Measurements from ENCODE around the gene SPTBN1.

SPTBN1 gene

DNA sequence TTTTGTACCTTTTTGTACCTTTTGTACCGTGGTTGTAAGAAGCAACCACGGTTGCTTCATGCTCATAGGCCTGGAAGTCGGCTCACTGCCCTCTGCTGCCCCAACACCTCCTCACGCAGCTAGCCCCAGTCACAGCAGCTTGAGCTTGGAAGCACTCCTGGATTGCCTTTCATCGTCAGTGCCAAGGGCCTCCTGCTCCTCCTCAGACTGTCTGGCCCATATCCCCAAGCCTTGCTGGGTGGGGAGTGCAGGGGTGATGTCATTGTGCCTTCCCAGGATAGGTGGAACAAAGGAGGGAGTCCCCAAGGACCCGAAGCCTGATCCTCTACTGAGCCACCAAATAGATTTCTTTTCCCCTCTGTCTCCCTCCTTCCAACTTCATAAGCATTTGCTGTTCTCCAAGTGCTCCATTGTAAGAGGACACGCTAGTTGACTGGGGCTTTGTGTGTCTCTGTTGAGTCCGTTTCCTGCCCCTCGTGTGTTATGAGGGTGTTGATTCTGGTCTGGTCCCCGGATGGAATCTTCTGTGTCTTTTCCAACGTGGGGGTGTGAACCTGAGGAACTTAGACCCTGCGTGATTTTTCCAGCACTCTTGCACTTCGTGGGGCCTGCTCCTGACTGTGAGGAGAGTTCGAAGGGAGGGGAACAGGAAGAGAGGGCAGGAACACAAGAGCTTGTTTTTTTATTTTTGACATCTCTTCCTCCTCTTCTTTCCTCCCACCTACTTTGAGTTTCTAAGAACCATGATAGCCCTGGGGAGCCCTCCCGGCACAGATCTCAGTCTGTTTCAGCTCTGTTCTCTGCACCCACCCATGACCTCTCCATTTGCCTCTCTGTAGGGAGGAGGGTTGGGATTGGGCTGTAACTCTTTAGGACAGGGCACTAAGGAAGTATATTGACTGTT, 140.1 kb downstream of the SPTBN1 start:
- DNase-seq, result peak; percentile 14

DNA sequence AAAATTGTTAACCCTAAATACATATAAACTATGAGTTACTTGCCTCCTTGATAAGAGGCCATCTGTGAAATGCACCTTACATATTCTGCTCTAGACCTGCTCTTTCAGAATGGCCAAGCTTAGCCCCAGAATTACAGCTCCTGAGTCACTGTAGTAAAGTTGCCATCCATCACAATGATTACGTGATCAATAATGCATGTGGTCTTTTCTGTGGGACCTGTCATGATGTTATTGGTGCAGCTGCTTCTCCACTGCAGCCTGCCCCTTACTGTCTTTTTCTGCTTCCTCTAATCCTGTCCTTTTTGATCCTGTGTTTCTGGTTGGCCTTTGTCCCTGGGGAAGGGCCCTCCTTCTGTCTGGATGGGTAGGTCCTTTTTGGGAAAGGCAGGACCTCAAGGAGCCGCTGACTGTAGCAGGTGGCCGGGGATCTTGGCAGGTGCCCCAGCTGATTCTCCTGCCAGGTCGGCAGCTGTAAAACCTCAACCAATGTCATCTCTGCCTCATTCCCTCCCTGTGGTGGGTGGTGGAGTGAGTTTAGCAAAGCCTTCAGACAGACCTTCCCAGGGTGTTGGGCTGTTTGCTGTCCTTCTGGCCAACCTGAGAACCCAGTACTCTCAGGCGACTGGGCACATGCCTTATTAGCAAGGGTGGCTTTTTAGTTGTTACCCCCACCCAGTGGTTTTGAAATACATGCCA, 141.2 kb downstream of the SPTBN1 start:
- peak; percentile 71 for DNase-seq

DNA sequence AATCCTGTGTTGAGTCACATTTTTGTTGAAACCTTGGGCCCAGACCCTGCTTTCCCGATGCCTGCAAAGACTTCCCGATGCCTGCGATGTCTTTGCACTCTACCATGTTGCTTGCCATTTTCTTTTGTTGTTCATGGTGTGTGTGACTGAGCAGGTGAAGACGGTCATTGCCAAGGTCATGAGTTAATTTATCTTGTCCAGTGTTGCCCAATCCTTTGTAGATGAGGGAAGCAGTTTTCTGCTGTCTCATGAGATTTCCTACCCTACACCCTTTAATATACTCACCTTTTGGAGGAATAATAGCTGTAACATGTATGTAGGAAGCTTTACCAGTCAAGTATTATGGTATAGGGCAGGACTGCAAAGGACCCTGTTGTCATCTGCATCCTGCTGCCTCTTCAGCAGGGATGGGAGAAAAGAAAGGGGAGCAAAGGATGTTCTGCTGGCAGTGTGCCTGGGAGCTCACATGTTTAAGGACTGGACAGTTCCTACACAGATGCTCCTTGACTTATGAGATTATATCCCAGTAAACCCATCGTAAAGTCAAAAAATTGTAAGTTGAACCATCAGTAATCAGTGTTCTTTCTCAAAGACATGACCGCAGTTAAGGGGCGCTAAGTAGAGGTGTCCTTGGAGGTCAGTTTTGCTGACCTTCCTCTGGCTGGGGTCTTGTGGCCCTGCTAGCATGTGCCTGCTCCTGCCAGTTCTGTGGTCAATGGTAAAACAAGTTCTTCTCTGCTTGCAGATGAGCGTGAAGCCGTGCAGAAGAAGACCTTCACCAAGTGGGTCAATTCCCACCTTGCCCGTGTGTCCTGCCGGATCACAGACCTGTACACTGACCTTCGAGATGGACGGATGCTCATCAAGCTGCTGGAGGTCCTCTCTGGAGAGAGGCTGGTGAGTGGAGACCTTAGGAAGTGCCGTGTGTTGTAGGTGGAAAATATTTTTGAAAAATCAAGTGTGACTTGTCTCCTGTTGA, 142.5 kb downstream of the SPTBN1 start:
- no peak for DNase-seq

DNA sequence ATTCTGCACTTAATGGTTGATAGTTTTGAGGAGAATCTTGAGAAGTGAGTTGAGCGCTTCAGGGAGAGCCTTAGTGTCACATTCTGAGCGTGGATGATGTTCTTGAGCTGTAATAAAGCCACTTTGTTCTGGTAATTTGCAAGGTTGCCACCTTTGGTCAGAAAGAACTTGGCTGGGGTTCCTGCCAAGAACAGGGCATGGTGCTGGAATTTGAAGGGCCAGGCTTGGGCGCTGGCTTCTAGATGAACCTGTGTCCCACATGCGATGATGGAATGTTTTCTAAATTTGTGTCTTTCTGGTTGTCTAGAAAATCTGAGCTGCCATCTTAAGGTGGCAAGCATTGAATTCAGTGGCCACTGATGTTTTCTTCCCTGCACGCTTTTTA, 143.2 kb downstream of the SPTBN1 start:
- no peak for DNase-seq

DNA sequence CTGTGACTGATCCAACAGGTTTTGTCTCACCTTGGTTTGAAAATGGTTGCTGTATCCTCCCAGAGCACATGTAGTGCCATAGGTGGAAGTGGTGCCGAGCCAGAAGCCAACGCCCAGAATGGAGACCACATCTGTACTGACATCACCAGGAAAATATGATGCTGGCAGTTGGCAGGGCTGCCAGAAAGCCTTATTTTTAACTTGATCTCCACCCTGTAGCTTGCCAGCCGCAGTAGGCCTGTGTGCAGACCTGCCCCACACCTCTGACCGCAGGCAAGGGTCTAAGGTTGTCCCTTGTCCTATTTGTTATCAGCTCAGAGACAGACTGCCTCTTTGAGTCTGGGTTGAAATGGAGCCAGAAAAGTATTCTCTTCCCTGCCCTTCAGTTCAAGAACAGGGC, 143.8 kb downstream of the SPTBN1 start:
- DNase-seq, result no peak

DNA sequence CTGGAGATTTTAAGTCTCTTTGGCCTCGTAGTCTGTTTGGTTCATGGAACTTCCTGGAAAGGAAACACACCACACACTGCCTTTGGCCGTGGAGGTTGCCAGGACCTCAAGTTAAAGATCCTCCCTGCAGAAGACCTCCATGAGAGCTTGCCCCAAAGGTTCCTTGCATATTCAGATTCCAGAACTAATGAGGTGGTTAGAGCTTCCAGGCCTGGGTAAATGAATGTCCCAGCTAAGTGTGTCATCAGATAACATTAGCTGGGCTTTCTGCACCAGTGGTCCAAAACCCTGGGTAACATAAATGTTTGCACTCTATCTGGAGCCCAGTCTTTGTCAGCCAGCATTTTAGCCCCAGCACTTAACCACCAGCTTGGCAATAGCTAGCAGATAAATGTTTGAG, 145.2 kb downstream of the SPTBN1 start:
- no peak for DNase-seq

DNA sequence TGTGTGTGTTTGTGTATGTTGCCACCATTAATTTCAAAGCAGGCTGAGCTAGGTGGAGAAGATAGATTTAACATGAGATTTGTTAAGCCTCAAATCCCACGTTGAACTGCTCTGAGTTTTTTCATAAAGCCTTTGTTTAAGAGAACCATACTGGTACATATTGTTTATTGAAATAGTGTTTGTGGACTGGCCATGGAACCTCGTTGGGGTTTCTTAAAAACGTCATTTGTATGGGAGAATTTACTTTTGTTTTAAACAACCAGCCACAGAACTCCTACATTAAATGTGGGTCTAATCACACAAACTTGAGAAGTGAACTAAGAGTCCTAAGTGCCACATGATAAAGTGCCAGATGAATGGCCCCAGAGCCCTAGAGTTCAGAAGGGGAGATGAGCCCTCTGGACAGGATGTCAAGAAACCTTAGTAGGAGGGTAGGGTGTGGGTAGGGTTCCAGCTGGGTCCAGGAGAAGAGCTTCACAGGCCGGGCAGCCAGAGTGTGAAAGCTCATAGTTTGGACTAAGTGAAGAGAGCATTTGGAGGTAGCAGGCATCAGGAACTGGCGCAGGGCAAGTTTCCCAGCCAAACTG, 146.7 kb downstream of the SPTBN1 start:
- no peak for DNase-seq

DNA sequence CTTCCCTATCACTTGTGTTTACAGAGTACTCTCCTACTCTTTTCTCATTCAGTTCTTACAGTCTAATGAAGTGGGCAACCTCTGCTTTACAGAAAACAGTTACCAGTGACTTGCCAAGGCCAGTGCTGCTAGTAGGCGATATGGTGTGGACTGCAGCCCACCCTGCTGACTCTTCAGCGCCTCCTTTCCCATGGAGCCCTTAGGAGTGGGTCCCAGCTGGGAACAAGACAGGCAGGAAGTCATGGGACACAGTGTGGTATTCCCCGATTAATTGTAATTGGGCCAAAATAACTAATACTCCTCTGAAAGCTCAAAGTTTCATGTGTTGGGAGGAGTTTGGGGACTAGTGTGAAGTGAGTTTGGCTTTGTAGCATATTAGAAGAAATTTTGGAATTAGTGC, 147.2 kb downstream of the SPTBN1 start:
- no peak for DNase-seq

DNA sequence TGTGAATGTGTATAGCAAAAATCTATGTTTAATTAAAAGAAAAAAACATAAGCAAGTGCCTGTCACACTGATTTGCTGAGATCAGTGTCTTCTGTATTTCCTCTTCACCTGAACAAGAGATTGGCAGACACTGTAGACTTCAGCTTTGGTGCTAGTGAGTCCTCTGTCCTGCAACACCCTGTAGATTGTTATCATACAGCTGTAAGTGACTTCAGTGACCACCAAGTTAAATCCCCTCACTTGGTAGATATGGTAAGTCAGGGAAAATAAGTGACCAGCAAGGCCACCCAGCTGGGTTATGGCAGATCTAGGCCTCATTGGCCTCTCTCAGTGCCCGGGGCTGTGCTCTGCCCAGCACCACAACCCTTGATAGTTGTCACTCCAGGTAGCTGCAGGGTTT, 147.7 kb downstream of the SPTBN1 start:
- DNase-seq, result no peak

DNA sequence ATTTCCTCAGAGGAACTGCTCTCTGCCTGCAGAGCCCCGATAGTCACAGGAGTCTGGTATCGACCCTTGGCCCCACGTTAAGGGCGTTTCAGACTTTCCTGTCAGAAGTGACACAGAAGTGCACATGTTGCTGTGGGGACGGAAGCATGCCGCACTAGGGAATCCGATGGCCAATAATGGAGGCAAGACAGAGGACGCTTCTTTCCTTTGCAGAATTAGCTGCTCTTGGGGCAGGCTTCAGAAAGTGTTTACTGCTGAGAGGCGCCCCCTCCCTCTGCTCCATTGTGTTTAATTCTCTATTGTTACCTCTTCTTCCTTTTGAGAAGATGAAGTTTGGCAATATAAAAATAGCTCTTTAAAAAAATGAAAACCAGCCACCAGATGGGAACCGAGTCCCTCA, 148.7 kb downstream of the SPTBN1 start:
- DNase-seq, result no peak

DNA sequence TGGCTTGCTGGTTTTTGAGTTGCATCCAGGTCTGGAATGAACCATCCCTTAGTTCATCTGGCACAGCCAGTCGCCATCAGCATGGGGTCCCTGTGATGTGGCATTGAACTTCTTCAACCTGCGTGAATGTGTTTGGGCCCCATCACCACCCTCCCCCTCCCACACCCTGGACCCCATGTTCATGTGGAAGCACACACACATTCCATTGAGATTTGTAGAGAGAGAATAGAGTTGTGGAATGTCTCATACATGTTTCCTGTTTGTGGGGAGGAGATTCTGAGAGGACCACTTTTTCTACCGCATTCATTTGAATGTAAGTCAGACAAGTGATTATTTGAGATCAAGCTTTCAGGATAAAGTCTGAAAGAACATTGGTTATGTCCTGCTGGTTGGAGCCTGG, 149.7 kb downstream of the SPTBN1 start:
- no peak for DNase-seq

DNA sequence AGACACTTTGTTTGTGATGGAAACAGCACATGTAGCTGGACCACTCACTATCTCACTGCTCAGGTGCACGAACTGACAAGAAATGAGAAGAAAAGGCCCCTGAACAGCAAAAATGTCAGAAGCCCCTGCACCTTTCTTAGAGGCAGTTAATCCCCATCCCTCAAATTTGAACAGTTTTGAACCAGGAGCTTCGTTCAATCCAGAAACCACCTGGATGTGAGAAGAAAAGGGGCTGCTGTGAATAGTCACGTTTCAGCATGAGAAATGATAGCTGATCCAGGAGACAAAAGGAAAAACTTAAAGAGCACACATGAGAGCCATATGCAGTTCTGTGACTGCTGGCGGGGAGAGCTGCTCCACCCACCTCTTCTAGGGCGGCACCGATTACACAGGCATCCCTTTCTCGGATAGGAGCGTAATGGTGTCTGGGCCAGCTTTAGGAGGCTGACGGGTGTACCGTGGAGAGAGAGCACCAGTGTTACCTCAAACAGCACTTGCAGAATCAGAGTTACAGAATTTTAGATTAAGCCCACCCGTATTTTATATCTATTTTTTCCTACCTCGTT, 150.3 kb downstream of the SPTBN1 start:
- no peak for DNase-seq

DNA sequence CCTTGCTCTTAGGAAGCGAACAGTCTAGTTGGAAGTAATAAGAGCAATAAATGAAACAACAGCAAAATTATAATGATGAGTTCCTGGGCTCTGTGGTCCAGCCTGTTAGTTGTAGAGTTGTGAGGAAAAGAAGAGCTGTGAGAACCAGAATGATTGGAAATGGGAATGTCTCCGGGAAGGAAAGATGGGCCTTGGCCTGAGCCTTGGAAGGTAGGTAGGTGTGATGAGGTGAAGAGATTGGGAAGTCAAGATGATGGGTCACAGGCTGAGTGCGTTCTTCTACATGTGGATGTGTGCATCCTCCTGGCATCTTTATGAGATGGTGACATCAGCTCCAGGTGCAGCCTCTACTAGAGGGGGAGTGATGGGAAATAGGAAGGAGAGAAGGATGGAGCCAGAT, 152.1 kb downstream of the SPTBN1 start:
- no peak for DNase-seq

DNA sequence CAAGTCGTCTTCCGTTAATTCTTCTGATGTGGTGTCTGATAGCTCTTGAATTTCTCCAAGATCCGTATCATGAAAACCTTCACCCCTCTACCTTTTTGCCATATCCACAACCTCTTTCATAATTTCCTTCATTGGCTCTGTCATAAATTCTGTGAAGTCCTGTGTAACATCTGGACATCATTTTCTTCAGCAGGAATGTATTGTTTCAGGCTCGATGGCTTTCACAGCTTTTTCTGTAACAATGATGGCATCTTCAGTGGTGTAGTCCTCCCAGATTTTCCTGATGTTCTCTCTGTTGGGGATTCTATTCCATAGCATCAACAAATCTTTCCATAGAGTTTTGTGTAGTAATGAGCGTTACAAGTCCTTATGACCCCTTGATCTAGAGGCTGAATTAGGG, 153.1 kb downstream of the SPTBN1 start:
- no peak for DNase-seq

DNA sequence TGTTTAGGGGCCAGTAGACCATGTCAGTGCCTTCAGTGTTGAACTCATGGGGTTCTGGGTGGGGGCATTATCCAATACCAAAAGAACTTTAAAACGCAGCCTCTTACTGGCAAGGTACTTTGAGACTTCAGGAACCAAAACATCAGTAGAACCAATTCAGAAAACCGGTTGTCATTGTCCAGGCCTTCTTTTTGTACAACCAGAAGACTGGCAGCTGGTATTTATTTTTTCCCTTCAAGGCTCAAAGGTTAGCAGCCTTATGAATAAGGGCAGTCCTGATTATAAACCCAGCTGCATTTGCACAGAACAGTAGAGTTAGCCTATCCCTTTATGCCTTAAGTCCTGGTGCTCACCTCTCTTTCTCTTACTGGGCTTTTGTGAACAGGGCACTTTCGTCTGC, 153.5 kb downstream of the SPTBN1 start:
- DNase-seq, result no peak

DNA sequence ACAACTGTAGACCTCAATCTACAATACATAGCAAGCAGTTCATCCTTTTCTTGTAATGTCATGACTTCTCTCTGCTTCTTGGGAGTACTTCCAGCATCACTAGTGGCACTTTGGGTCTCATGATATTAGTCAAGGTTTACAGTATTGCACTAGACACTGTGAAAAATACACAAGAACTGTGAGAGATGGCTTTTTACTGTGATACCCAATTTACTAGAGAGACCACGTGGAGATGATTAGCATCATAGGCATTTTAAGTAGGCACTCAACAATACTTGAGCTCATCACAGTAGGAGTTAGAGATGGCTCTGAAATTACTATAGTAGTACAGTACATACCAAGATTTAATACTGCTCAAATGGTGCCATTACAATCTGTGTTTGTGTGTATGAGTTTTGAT, 154.6 kb downstream of the SPTBN1 start:
- DNase-seq, result no peak

DNA sequence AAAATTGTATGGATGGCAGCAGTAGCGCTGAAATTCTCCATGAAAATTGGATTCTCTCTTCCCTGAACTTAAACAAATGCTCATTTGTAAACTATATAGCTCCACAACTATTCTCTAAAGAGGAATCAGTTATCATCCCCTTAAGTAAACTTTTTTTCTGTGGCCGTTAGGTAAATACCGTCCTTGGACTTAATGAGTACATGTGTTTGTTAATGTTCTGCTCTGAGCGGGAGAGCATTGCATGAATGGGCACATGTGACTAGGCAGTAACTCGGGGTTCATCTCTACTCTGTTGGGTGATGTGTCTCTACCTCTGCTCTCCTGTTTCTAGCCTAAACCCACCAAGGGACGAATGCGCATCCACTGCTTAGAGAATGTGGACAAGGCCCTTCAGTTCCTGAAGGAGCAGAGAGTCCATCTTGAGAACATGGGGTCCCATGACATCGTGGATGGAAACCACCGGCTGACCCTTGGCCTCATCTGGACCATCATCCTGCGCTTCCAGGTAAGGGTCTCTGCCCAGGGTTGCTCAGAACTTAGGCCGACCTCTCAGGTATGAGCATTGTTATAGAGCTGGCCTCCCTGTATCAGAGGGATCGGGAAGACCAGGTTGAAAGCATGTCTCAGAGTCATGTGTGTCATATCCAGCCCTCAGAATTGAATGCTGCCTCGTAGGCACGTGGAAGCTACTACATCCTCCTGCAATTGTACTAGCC, 155.9 kb downstream of the SPTBN1 start:
- no peak for DNase-seq

DNA sequence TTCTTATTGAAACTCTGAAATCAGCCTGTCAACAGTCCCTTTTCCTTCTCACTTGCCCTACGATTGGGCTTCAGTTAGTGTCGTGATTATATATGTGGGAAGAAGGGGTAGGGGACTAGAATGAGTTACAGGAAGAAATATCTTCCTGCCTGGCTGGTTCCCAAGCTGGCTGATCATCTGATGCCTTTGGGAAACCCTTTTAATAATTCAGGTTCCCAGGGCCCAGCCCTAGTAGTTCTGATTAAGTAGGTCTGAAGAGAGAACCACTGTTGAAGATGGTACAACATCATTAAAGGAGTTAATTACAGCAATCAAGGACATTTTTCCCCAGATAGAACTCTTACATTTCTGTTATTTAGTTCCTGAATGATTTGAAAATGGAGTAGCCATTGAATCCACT, 157.3 kb downstream of the SPTBN1 start:
- no peak for DNase-seq

DNA sequence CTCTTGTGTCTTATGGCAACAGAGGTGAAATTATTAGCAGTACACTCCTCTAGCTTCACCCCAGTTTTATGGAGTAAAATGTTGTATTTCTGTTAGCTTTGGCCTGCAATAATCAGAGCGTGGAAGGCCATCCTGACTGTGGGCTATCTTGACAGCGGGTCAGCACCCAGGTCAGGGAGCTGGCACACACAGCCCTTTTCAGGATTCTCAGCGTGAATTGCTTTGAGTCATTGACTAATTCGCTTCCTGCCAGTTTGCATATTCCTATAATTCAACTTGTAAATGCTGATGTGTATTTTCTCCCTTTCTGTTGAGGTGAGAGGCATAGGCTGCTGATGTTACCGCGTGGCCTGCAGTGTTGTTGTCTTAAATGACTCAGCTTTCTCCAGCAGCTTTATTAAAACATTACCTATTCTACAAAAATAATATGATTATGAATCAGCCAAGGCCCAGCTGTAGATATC, 157.7 kb downstream of the SPTBN1 start:
- no peak for DNase-seq

DNA sequence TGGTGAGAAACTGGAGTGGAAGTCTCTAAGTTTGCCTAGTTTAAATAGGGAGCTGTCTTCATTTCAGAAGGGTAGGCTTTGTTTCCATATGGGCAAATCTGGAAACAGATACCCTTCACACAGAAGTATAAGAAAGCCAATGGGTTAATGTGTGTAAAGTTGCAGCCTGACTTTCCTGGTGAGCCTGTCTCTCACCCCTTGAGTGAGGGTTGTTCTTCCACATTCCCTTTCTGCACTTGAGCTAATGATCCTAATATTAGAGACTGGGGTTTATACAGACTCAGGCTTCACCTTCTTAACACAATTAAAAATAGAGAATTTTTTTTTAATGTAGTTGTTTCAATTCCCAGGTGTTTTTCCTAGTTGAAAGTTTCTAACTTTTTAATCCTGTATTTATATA, 158.7 kb downstream of the SPTBN1 start:
- DNase-seq, result no peak

DNA sequence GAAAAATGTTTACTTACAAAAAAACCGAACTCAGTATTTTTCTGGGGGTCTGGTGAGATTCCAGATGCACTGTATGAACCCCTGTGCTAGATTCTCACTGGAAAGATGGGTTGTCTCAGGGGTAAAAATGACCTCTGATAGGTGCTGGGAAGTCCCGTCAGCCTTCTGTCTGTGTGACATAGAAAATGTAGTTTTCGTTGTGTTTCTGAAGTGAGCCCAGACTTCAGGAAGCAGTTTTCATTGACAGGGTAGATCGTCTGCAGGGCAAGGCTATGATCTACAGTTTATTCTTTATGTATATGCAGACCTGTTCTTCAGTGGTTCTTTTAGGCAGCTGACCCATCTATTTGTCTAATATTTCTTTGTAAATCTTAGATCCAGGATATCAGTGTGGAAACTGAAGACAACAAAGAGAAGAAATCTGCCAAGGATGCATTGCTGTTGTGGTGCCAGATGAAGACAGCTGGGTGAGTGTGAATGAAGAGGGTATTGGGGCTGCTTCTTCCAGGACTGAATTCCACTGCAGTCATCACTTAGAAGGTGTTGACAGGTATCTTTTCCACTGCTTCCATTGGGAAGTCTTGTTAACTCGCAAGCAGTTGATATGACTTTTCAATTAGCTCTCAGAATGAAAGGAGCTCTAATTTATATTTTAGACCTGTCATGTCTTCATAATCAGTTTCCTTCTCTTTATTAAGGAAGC, 159.9 kb downstream of the SPTBN1 start:
- no peak for DNase-seq

Measured in NCI-H2171 (cell line).